H1 (cell line): ENCODE measurements around the gene SLC2A3.
"Not testable (repeated sequence)": the region's sequence is repeated elsewhere in the genome, so short reads cannot be mapped to it uniquely, and the experiment has no call there.

Source experiments
- ATF3 ChIP-seq: IDR thresholded peaks from 2 replicates; pipeline ENCODE4 v1.6.1; 2011; ENCODE audit warnings: low read depth, mild to moderate bottlenecking, low read length; ENCODE audit not compliant: insufficient read depth
- CTCF ChIP-seq, 3 experiments: IDR thresholded peaks; 1 replicate in 2 of 3; 2 replicates in 1 of 3; pipeline versions ENCODE4 v1.5.1 to v1.6.1; 2011; ENCODE audit warnings: low read length in 3 of 3, mild to moderate bottlenecking in 3 of 3, inconsistent platforms in 2 of 3, low read depth in 1 of 3, moderate library complexity in 1 of 3; ENCODE audit not compliant: insufficient read depth in 1 of 3; ENCODE audit errors: control extremely low read depth in 1 of 3
- GABPA ChIP-seq: IDR thresholded peaks from 2 replicates; pipeline ENCODE4 v1.6.1; 2011; ENCODE audit warnings: mild to moderate bottlenecking, low read length, moderate library complexity, borderline replicate concordance; ENCODE audit not compliant: insufficient read depth
- NRF1 ChIP-seq: IDR thresholded peaks from 2 replicates; pipeline ENCODE4 v1.6.1; 2011; ENCODE audit warnings: mild to moderate bottlenecking, low read depth, low read length, improper control_type of control experiment
- TAF1 ChIP-seq: IDR thresholded peaks from 2 replicates; pipeline ENCODE4 v1.6.1; 2011; ENCODE audit warnings: mild to moderate bottlenecking, low read depth, low read length

GRCh38 chr12:7932599-7933240, 3.3 kb downstream of the SLC2A3 start:
- not testable (repeated sequence) for TF ChIP-seq ATF3; NRF1; GABPA; CTCF (IDR thresholded peaks at IDR 0.05; ENCODE audit: control extremely low read depth in 1 of 3, insufficient read depth in 1 of 3, low read depth in 1 of 3, low read length in 3 of 3); TAF1
